ENCODE results near the gene PDHB.
"Not testable (repeated sequence)": the region's sequence is repeated elsewhere in the genome, so short reads cannot be mapped to it uniquely, and the experiment has no call there.

The PDHB gene

DNA sequence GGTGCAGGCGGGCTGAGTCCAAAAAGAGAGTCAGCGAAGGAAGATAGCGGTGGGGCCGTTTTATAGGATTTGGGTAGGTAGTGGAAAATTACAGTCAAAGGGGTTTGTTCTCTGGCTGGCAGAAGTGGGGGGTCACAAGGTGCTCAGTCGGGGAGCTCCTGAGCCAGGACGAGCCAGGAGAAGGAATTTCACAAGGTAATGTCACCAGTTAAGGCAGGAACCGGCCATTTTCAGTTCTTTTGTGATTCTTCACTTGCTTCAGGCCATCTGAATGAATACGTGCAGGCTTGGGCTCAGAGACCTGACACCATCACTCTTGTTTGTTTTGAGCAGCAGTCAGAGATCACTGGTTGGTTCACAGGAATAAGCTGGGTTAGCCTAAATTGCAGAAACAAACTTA is 3.6 kb upstream of the PDHB start:
- H3K27me3 ChIP-seq (replicated peaks in 2 of 5; ENCODE audit: control insufficient read depth in 4 of 5, insufficient read depth in 5 of 5, low read length in 4 of 5); H3K4me3 ChIP-seq (ENCODE audit: control insufficient read depth in 1 of 7, extremely low read depth in 1 of 7, insufficient read depth in 4 of 7, low read depth in 2 of 7, low read length in 6 of 7); POLR2A ChIA-PET; H3K9me3 ChIP-seq (ENCODE audit: control extremely low read depth in 1 of 5, control insufficient read depth in 4 of 5, insufficient read depth in 2 of 5, low read depth in 1 of 5, low read length in 4 of 5); H3K36me3 ChIP-seq (ENCODE audit: control insufficient read depth in 4 of 4, insufficient read depth in 4 of 4, low read length in 3 of 4); H3K27ac ChIP-seq (ENCODE audit: insufficient read depth in 1 of 2, low read depth in 1 of 2, low read length in 2 of 2, poor library complexity in 1 of 2, severe bottlenecking in 2 of 2); DNase-seq: not testable (repeated sequence)
- CTCF ChIA-PET, result interaction anchor here (0.6 to 1.7 kb wide), 3 partner anchors 26 to 124 kb away, joined by 3 to 4 read pairs (median 4); no protein-coding TSS in a partner anchor
- 88% methylated on average over 6 of the region's 8 CpGs for WGBS (ENCODE audit: insufficient coverage)
- peaks cover 7 to 15% (median 13%) of the 10 kb centered on the region in 4 experiments for H3K4me1 ChIP-seq (ENCODE audit: control extremely low read depth in 1 of 4, control insufficient read depth in 4 of 4, insufficient read depth in 4 of 4, low read length in 3 of 4)

DNA sequence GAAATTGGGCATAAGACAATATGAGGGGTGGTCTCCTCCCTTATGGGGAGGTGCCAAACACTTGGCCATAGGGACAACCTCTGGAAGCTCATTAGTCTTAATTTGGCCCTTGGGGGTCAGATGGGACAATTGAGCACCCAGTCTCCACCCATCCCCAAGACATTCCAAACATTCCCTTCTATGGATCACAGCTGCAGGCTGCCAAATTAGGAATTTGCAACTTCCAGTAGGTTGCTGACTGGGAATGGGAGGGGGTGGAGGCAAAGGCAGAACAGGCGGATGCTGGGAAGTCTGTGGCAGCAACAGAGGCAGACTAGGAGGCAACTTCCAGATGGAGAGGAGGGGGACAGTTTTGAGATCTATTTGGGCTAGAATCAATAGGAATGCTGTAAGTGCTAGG is 1.4 kb upstream of the PDHB start:
- 100% methylated on average over 1 of the region's 1 CpG for WGBS (ENCODE audit: insufficient coverage)
- peaks cover 7 to 18% (median 13%) of the 10 kb centered on the region in 4 experiments for H3K4me1 ChIP-seq (ENCODE audit: control extremely low read depth in 1 of 4, control insufficient read depth in 4 of 4, insufficient read depth in 4 of 4, low read length in 3 of 4)
- no peaks in the 10 kb centered on the region for H3K27me3 ChIP-seq (replicated peaks in 2 of 5; ENCODE audit: control insufficient read depth in 4 of 5, insufficient read depth in 5 of 5, low read length in 4 of 5)
- no peaks in the 10 kb centered on the region for H3K9me3 ChIP-seq (ENCODE audit: control extremely low read depth in 1 of 5, control insufficient read depth in 4 of 5, insufficient read depth in 2 of 5, low read depth in 1 of 5, low read length in 4 of 5)
- CTCF ChIA-PET, result interaction anchor here (1.2 to 1.5 kb wide), 2 partner anchors 10 to 11 kb away, joined by 3 read pairs; no protein-coding TSS in a partner anchor
- H3K36me3 ChIP-seq (ENCODE audit: control insufficient read depth in 4 of 4, insufficient read depth in 4 of 4, low read length in 3 of 4), result peaks cover 8 to 18% (median 16%) of the 10 kb centered on the region in 4 experiments
- no peak for DNase-seq
- POLR2A ChIA-PET, result no interaction called here
- no peak overlapping the region for H3K27ac ChIP-seq (ENCODE audit: insufficient read depth in 1 of 2, low read depth in 1 of 2, low read length in 2 of 2, poor library complexity in 1 of 2, severe bottlenecking in 2 of 2)
- no peak overlapping the region for H3K4me3 ChIP-seq (ENCODE audit: control insufficient read depth in 1 of 7, extremely low read depth in 1 of 7, insufficient read depth in 4 of 7, low read depth in 2 of 7, low read length in 6 of 7)

DNA sequence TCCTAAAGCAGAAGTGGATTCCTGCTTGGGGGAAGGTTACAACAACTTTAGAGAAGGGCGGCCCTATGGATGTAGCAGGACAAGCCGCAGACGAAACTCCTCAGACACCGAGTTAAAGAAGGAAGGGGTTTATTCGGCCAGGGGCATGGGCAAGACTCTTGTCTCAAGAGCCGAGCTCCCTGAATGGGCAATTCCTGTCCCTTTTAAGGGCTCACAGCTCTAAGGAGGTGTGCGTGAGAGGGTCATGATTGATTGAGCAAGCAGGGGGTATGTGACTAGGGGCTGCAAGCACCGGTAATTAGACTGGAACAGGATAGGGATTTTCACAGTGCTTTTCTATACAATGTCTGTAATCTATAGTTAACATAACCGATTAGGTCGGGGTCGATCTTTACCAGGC is 879 bp upstream of the PDHB start:
- Histone ChIP-seq H3K9me3 (ENCODE audit: control extremely low read depth in 1 of 5, control insufficient read depth in 4 of 5, insufficient read depth in 2 of 5, low read depth in 1 of 5, low read length in 4 of 5) (no peaks in the 10 kb centered on the region), H3K36me3 (ENCODE audit: control insufficient read depth in 4 of 4, insufficient read depth in 4 of 4, low read length in 3 of 4) (peaks cover 10 to 22% (median 21%) of the 10 kb centered on the region in 4 experiments), H3K27ac (ENCODE audit: insufficient read depth in 1 of 2, low read depth in 1 of 2, low read length in 2 of 2, poor library complexity in 1 of 2, severe bottlenecking in 2 of 2) (no peak overlapping the region), H3K4me3 (ENCODE audit: control insufficient read depth in 1 of 7, extremely low read depth in 1 of 7, insufficient read depth in 4 of 7, low read depth in 2 of 7, low read length in 6 of 7) (peak overlapping the region in 1 of 7 experiments; percentile 7), H3K27me3 (replicated peaks in 2 of 5; ENCODE audit: control insufficient read depth in 4 of 5, insufficient read depth in 5 of 5, low read length in 4 of 5) (no peaks in the 10 kb centered on the region), H3K4me1 (ENCODE audit: control extremely low read depth in 1 of 4, control insufficient read depth in 4 of 4, insufficient read depth in 4 of 4, low read length in 3 of 4) (peaks cover 7 to 18% (median 13%) of the 10 kb centered on the region in 4 experiments)
- POLR2A ChIA-PET, result interaction anchor here (1.3 kb wide), 1 partner anchor 128 kb away, joined by 4 read pairs; no protein-coding TSS in a partner anchor
- WGBS (ENCODE audit: insufficient coverage), result 100% methylated on average over 8 of the region's 11 CpGs
- CTCF ChIA-PET, result interaction anchor here (1.2 to 2.2 kb wide), 3 partner anchors 10 to 128 kb away, joined by 3 to 6 read pairs (median 4); partner anchors contain the start of genes HTD2 and RPP14
- no peak for DNase-seq

DNA sequence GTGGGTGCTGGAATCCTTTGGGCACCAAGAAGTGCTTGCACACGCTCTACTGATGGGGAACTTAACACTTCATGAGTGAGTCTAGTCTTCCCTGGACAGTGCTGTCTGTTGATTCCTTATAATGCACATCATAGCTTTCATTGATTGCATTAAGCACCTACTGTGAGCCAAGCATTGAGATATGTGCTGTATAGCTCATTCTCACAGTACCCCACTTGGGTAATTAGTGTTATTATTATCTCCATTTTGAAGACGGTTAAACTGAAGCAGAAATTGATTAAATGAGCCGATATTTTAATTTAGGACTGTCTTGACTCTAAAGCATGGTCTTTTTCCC is 504 bp upstream of the PDHB start:
- no peaks in the 10 kb centered on the region for H3K9me3 ChIP-seq (ENCODE audit: control extremely low read depth in 1 of 5, control insufficient read depth in 4 of 5, insufficient read depth in 2 of 5, low read depth in 1 of 5, low read length in 4 of 5)
- POLR2A ChIA-PET, result interaction anchor here (1.2 to 1.3 kb wide), 2 partner anchors 57 to 127 kb away, joined by 3 to 4 read pairs; partner anchors contain the start of gene KCTD6
- WGBS (ENCODE audit: insufficient coverage), result 33% methylated on average over 1 of the region's 3 CpGs
- H3K27me3 ChIP-seq (replicated peaks in 2 of 5; ENCODE audit: control insufficient read depth in 4 of 5, insufficient read depth in 5 of 5, low read length in 4 of 5), result no peaks in the 10 kb centered on the region
- H3K4me3 ChIP-seq (ENCODE audit: control insufficient read depth in 1 of 7, extremely low read depth in 1 of 7, insufficient read depth in 4 of 7, low read depth in 2 of 7, low read length in 6 of 7), result peak overlapping the region in 6 of 7 experiments; percentile 7 to 99 (median 72)
- CTCF ChIA-PET, result interaction anchor here (1.2 to 2.2 kb wide), 3 partner anchors 11 to 128 kb away, joined by 3 to 6 read pairs (median 4); partner anchors contain the start of genes HTD2 and RPP14
- H3K27ac ChIP-seq (ENCODE audit: insufficient read depth in 1 of 2, low read depth in 1 of 2, low read length in 2 of 2, poor library complexity in 1 of 2, severe bottlenecking in 2 of 2), result no peak overlapping the region
- H3K36me3 ChIP-seq (ENCODE audit: control insufficient read depth in 4 of 4, insufficient read depth in 4 of 4, low read length in 3 of 4), result peaks cover 10 to 26% (median 24%) of the 10 kb centered on the region in 4 experiments
- no peak for DNase-seq
- H3K4me1 ChIP-seq (ENCODE audit: control extremely low read depth in 1 of 4, control insufficient read depth in 4 of 4, insufficient read depth in 4 of 4, low read length in 3 of 4), result peaks cover 7 to 18% (median 13%) of the 10 kb centered on the region in 4 experiments

DNA sequence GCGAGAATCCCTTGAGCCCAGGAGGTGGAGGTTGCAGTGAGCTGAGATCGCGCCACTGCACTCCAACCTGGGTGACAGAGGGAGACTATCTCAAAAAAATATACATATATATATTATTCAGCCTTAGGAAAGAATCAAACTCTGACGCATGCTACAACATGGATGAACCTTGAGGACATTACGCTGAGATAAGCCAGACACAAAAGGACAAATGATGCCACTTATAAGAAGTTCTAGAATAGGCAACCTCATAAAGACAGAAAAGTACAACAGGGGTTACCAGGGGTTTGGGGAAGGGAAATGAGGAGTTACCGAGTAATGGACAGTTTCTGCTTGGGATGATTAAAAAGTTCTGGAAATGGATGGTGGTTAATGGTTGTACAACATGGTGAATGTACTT is 727 bp downstream of the PDHB start:
- Histone ChIP-seq H3K4me3 (ENCODE audit: control insufficient read depth in 1 of 7, extremely low read depth in 1 of 7, insufficient read depth in 4 of 7, low read depth in 2 of 7, low read length in 6 of 7) (peak overlapping the region in 6 of 7 experiments; percentile 73 to 99 (median 92)), H3K4me1 (ENCODE audit: control extremely low read depth in 1 of 4, control insufficient read depth in 4 of 4, insufficient read depth in 4 of 4, low read length in 3 of 4) (peaks cover 7 to 18% (median 13%) of the 10 kb centered on the region in 4 experiments), H3K27ac (ENCODE audit: insufficient read depth in 1 of 2, low read depth in 1 of 2, low read length in 2 of 2, poor library complexity in 1 of 2, severe bottlenecking in 2 of 2) (peak overlapping the region; percentile 74 to 83), H3K27me3 (replicated peaks in 2 of 5; ENCODE audit: control insufficient read depth in 4 of 5, insufficient read depth in 5 of 5, low read length in 4 of 5) (no peaks in the 10 kb centered on the region), H3K9me3 (ENCODE audit: control extremely low read depth in 1 of 5, control insufficient read depth in 4 of 5, insufficient read depth in 2 of 5, low read depth in 1 of 5, low read length in 4 of 5) (no peaks in the 10 kb centered on the region), H3K36me3 (ENCODE audit: control insufficient read depth in 4 of 4, insufficient read depth in 4 of 4, low read length in 3 of 4) (peaks cover 21 to 38% (median 31%) of the 10 kb centered on the region in 4 experiments)
- CTCF ChIA-PET, result interaction anchor here (1.1 to 2.2 kb wide), 3 partner anchors 9 to 101 kb away, joined by 3 to 6 read pairs (median 3); no protein-coding TSS in a partner anchor
- POLR2A ChIA-PET, result interaction anchor here (0.6 to 1.2 kb wide), 2 partner anchors 51 to 59 kb away, joined by 3 to 5 read pairs; partner anchors contain the start of gene KCTD6
- WGBS (ENCODE audit: insufficient coverage), result 62% methylated on average over 3 of the region's 6 CpGs
- no peak for DNase-seq

DNA sequence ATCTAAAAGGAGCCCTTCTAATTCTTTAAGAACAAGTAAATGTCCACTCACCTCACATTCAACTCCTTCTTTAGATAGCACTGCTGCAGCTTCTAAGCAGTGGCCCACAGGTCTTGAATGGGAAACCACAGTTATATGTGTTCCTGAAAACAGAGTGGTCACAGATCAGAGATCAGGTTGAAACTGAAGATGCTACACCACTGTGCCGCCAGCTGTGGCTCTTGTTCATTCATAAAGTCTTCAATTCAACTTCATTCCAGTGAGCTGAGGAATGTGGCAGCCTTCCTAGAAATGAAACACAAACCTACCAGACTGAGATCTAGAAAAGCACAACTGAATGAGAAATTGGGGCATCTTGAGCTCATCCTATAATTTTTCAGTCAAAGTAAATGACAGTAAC is 4.0 kb downstream of the PDHB start:
- Histone ChIP-seq H3K27me3 (replicated peaks in 2 of 5; ENCODE audit: control insufficient read depth in 4 of 5, insufficient read depth in 5 of 5, low read length in 4 of 5) (no peaks in the 10 kb centered on the region), H3K9me3 (ENCODE audit: control extremely low read depth in 1 of 5, control insufficient read depth in 4 of 5, insufficient read depth in 2 of 5, low read depth in 1 of 5, low read length in 4 of 5) (no peaks in the 10 kb centered on the region), H3K4me1 (ENCODE audit: control extremely low read depth in 1 of 4, control insufficient read depth in 4 of 4, insufficient read depth in 4 of 4, low read length in 3 of 4) (peaks cover 7 to 18% (median 13%) of the 10 kb centered on the region in 4 experiments), H3K36me3 (ENCODE audit: control insufficient read depth in 4 of 4, insufficient read depth in 4 of 4, low read length in 3 of 4) (peaks cover 27 to 61% (median 50%) of the 10 kb centered on the region in 4 experiments), H3K27ac (ENCODE audit: insufficient read depth in 1 of 2, low read depth in 1 of 2, low read length in 2 of 2, poor library complexity in 1 of 2, severe bottlenecking in 2 of 2) (no peak overlapping the region), H3K4me3 (ENCODE audit: control insufficient read depth in 1 of 7, extremely low read depth in 1 of 7, insufficient read depth in 4 of 7, low read depth in 2 of 7, low read length in 6 of 7) (no peak overlapping the region)
- no peak for DNase-seq
- ChIA-PET CTCF (interaction anchor here (0.7 to 3.0 kb wide), 7 partner anchors 9 to 1519 kb away, joined by 3 to 23 read pairs (median 4); partner anchors contain the start of genes HTD2 and RPP14), POLR2A (no interaction called here)
- WGBS (ENCODE audit: insufficient coverage), result 0% methylated on average over 1 of the region's 1 CpG

DNA sequence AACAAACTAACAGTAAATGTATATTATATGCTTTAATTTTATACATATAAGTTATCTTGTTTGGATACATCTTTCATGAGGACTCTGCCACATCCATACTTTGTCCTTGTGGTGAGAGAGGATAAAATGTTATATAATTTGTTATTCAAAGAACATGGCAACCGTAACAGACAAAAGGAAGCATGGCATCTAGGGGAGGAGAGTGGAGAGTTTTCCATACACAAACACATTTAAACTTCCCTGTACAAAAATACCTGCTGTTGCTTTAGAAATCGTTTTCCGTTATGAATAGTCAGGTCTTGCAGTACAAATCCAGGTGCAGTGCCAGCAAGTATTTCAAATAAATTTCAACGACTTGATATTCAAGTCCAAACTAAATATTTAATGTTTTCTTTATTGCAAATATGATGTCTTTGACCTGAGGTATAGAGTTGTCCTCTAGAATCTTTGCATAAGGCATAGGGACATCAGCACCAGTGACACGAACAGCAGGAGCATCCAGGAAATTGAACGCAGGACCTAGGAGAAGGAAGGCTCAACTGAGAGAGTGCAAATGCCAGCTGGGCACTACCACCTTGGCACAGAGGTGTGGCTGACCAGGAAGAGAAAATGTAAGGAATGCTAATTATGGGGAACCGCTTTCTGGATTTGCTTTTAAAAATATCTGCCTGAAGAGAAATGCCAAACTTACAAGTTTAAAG is 5.8 kb downstream of the PDHB start:
- CTCF ChIA-PET, result interaction anchor here (1.0 to 3.0 kb wide), 6 partner anchors 11 to 104 kb away, joined by 3 to 23 read pairs (median 4); no protein-coding TSS in a partner anchor
- 98% methylated on average over 3 of the region's 7 CpGs for WGBS (ENCODE audit: insufficient coverage)
- Histone ChIP-seq H3K36me3 (ENCODE audit: control insufficient read depth in 4 of 4, insufficient read depth in 4 of 4, low read length in 3 of 4) (peaks cover 31 to 77% (median 63%) of the 10 kb centered on the region in 4 experiments), H3K27me3 (replicated peaks in 2 of 5; ENCODE audit: control insufficient read depth in 4 of 5, insufficient read depth in 5 of 5, low read length in 4 of 5) (no peaks in the 10 kb centered on the region), H3K4me1 (ENCODE audit: control extremely low read depth in 1 of 4, control insufficient read depth in 4 of 4, insufficient read depth in 4 of 4, low read length in 3 of 4) (peaks cover under 1 to 7% (median 3%) of the 10 kb centered on the region in 4 experiments), H3K9me3 (ENCODE audit: control extremely low read depth in 1 of 5, control insufficient read depth in 4 of 5, insufficient read depth in 2 of 5, low read depth in 1 of 5, low read length in 4 of 5) (no peaks in the 10 kb centered on the region), H3K4me3 (ENCODE audit: control insufficient read depth in 1 of 7, extremely low read depth in 1 of 7, insufficient read depth in 4 of 7, low read depth in 2 of 7, low read length in 6 of 7) (no peak overlapping the region), H3K27ac (ENCODE audit: insufficient read depth in 1 of 2, low read depth in 1 of 2, low read length in 2 of 2, poor library complexity in 1 of 2, severe bottlenecking in 2 of 2) (no peak overlapping the region)
- DNase-seq, result no peak
- POLR2A ChIA-PET, result no interaction called here

Measured in common myeloid progenitor, CD34-positive (primary cell).